Effector memory CD8-positive, alpha-beta T cell (primary cell): ENCODE results near the gene SIM1.
A peak's percentile ranks its signal among the peaks of the same experiment; 100 is the strongest.

Experiments
- ATAC-seq: fragments of 150-1000 bp; cut with Tn5 transposase; replicated peaks from 2 replicates; pipeline ENCODE4 v1.10.0; 2021; ENCODE audit warnings: mild to moderate bottlenecking, moderate library complexity
- DNase-seq, 3 experiments: peaks; one replicate each; pipeline ENCODE4 v3.0.0; 2021
- H3K27ac Mint-ChIP-seq, 2 donors: one replicate each; pipeline ENCODE4 v1.8.0; 2022; ENCODE audit warnings: mild to moderate bottlenecking in 2 of 2, mixed read lengths in 2 of 2, moderate library complexity in 2 of 2
- H3K27me3 Mint-ChIP-seq, 2 donors: one replicate each; pipeline ENCODE4 v1.8.0; 2022; ENCODE audit warnings: mixed read lengths in 2 of 2
- H3K36me3 Mint-ChIP-seq: one replicate; pipeline ENCODE4 v1.8.0; 2022; ENCODE audit warnings: mild to moderate bottlenecking, moderate library complexity, mixed read lengths; ENCODE audit not compliant: insufficient read depth
- H3K4me1 Mint-ChIP-seq, 2 donors: one replicate each; pipeline ENCODE4 v1.8.0; 2022; ENCODE audit warnings: low read depth in 2 of 2, mixed read lengths in 2 of 2
- H3K4me3 Mint-ChIP-seq, 2 donors: one replicate each; pipeline ENCODE4 v1.8.0; 2022; ENCODE audit warnings: mild to moderate bottlenecking in 2 of 2, mixed read lengths in 2 of 2, moderate library complexity in 2 of 2
- H3K9me3 Mint-ChIP-seq, 2 donors: one replicate each; pipeline ENCODE4 v1.8.0; 2022; ENCODE audit warnings: mixed read lengths in 2 of 2

Gene SIM1

GRCh38 chr6:100465701-100466409 lies 1.1 kb upstream of the SIM1 start:
- Mint-ChIP-seq H3K4me1 (peaks cover 16 to 19% of the 10 kb centered on the region in 2 donors), H3K9me3 (no peaks in the 10 kb centered on the region), H3K36me3 (peaks cover 15% of the 10 kb centered on the region), H3K27ac (no peak overlapping the region), H3K27me3 (peaks cover 0 to 80% of the 10 kb centered on the region in 2 donors), H3K4me3 (peak overlapping the region; percentile 41 to 51)
- DNase-seq (no peak), ATAC-seq (no peak)

- H3K27ac Mint-ChIP-seq: no peak overlapping the region
- H3K4me3 Mint-ChIP-seq: peak overlapping the region in 1 of 2 donors; percentile 31
- H3K27me3 Mint-ChIP-seq: peaks cover 0 to 87% of the 10 kb centered on the region in 2 donors
- ATAC-seq: no peak
- H3K9me3 Mint-ChIP-seq: no peaks in the 10 kb centered on the region
- no peak for DNase-seq
- peaks cover 16 to 19% of the 10 kb centered on the region in 2 donors for H3K4me1 Mint-ChIP-seq
- peaks cover 11% of the 10 kb centered on the region for H3K36me3 Mint-ChIP-seq
Measured at GRCh38 chr6:100464162-100464851, 414 bp downstream of the SIM1 start.

- H3K4me1 Mint-ChIP-seq: peaks cover 16 to 19% of the 10 kb centered on the region in 2 donors
- peaks cover 11% of the 10 kb centered on the region for H3K36me3 Mint-ChIP-seq
- no peak for DNase-seq
- ATAC-seq: no peak
- no peak overlapping the region for H3K27ac Mint-ChIP-seq
- H3K4me3 Mint-ChIP-seq: peak overlapping the region in 1 of 2 donors; percentile 31
- peaks cover 0 to 93% of the 10 kb centered on the region in 2 donors for H3K27me3 Mint-ChIP-seq
- no peaks in the 10 kb centered on the region for H3K9me3 Mint-ChIP-seq
Measured at GRCh38 chr6:100463630-100464161, 1.0 kb downstream of the SIM1 start.

GRCh38 chr6:100462706-100463629 lies 1.8 kb downstream of the SIM1 start:
- peak overlapping the region in 1 of 2 donors; percentile 31 for H3K4me3 Mint-ChIP-seq
- no peak overlapping the region for H3K27ac Mint-ChIP-seq
- H3K4me1 Mint-ChIP-seq: peaks cover 18 to 19% of the 10 kb centered on the region in 2 donors
- peaks cover 0 to under 1% of the 10 kb centered on the region in 2 donors for H3K9me3 Mint-ChIP-seq
- DNase-seq (no peak), ATAC-seq (no peak)
- peaks cover 15% of the 10 kb centered on the region for H3K36me3 Mint-ChIP-seq
- peaks cover 0 to 95% of the 10 kb centered on the region in 2 donors for H3K27me3 Mint-ChIP-seq

DNA sequence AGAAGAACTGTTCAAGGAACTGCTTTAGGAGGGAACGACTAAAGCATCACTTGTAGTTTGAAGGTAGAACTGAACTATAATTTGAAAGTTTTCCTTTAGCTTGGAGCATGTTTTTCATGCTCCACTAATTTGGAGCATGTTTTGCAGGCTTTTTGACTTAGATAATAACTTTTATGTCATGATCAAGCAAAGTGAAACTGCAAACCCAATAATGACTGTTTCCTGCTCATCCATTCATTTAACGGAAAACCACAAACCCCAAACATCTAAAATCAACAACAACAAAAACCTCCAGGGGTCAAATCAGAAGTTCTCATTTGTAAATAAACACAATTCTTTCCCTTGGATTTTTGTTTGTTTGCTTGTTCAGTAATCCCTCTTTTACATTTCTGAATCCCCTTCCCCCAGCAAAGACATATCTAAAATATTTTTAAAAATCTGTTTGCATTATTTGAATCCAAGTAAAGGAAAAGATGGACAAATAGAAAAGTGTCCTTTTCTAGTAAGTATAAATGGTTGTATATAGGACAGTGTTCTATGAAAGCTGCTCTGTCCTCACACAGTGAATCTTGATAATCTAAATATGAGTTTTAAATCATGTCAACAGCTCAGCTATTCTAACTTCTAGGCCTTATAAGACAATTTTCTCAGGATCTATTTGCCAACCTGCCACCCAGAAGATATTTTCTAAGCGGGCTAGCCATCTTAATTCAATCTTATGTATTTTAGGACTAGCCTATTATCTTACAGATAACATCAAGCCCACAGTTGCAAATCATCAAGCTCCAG lies 2.6 kb downstream of the SIM1 start:
- peaks cover 19% of the 10 kb centered on the region for H3K36me3 Mint-ChIP-seq
- DNase-seq: no peak
- ATAC-seq: no peak
- H3K4me1 Mint-ChIP-seq: peaks cover 16 to 19% of the 10 kb centered on the region in 2 donors
- no peak overlapping the region for H3K27ac Mint-ChIP-seq
- H3K9me3 Mint-ChIP-seq: peaks cover 0 to 3% of the 10 kb centered on the region in 2 donors
- peaks cover 0 to 95% of the 10 kb centered on the region in 2 donors for H3K27me3 Mint-ChIP-seq
- peak overlapping the region; percentile 73 for H3K4me3 Mint-ChIP-seq

- peaks cover 0 to 3% of the 10 kb centered on the region in 2 donors for H3K9me3 Mint-ChIP-seq
- peaks cover 19% of the 10 kb centered on the region for H3K36me3 Mint-ChIP-seq
- H3K4me1 Mint-ChIP-seq: peaks cover 11 to 15% of the 10 kb centered on the region in 2 donors
- H3K4me3 Mint-ChIP-seq: peak overlapping the region; percentile 73
- no peak for ATAC-seq
- peaks cover 0 to 95% of the 10 kb centered on the region in 2 donors for H3K27me3 Mint-ChIP-seq
- H3K27ac Mint-ChIP-seq: no peak overlapping the region
- no peak for DNase-seq
Measured at GRCh38 chr6:100461278-100461916, 3.3 kb downstream of the SIM1 start.

- H3K4me3 Mint-ChIP-seq: no peak overlapping the region
- DNase-seq (no peak), ATAC-seq (no peak)
- H3K9me3 Mint-ChIP-seq: peaks cover 0 to 3% of the 10 kb centered on the region in 2 donors
- no peak overlapping the region for H3K27ac Mint-ChIP-seq
- H3K27me3 Mint-ChIP-seq: peaks cover 0 to 94% of the 10 kb centered on the region in 2 donors
- peaks cover 9 to 11% of the 10 kb centered on the region in 2 donors for H3K4me1 Mint-ChIP-seq
- H3K36me3 Mint-ChIP-seq: peaks cover 19% of the 10 kb centered on the region
Measured at GRCh38 chr6:100460650-100461204, 4.0 kb downstream of the SIM1 start.

DNA sequence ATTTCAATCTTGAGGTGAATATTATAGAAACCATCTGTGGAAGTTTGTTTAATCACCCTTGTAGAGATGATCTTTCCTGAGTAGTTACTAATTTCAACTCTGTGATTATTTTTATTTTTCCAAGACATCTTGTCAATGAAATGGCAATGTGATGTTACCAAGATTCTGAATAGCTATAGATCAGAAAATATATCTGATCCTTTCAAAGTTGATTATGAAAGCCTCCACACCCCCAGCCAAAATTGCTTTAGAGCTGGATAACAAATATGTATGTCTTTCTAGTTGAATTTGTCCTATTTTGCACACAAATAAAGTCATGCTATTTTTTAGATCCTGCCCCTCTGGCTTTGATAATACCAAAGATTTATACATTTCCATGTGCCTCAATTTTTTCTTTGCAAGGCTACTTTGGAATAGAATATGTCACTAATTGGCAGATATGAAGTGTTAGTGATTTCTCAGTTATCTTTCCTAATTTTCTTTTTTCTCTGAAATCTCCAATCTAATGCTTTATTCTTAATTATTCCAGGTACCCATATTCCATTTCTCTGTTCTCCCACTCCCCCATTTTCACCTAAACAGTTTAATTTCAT lies 5.0 kb downstream of the SIM1 start:
- no peak for ATAC-seq
- peaks cover 19% of the 10 kb centered on the region for H3K36me3 Mint-ChIP-seq
- DNase-seq: no peak
- H3K9me3 Mint-ChIP-seq: peaks cover 0 to 3% of the 10 kb centered on the region in 2 donors
- no peak overlapping the region for H3K27ac Mint-ChIP-seq
- no peak overlapping the region for H3K4me3 Mint-ChIP-seq
- peaks cover 11% of the 10 kb centered on the region in 2 donors for H3K4me1 Mint-ChIP-seq
- peaks cover 0 to 83% of the 10 kb centered on the region in 2 donors for H3K27me3 Mint-ChIP-seq

- Mint-ChIP-seq H3K9me3 (peaks cover 0 to 3% of the 10 kb centered on the region in 2 donors), H3K4me1 (peaks cover 11% of the 10 kb centered on the region in 2 donors), H3K27me3 (peaks cover 0 to 80% of the 10 kb centered on the region in 2 donors), H3K4me3 (no peak overlapping the region), H3K27ac (no peak overlapping the region), H3K36me3 (peaks cover 17% of the 10 kb centered on the region)
- DNase-seq (no peak), ATAC-seq (no peak)
Measured at GRCh38 chr6:100458841-100459591, 5.7 kb downstream of the SIM1 start.

- H3K27me3 Mint-ChIP-seq: peaks cover 0 to 65% of the 10 kb centered on the region in 2 donors
- peaks cover 0 to 3% of the 10 kb centered on the region in 2 donors for H3K9me3 Mint-ChIP-seq
- no peak overlapping the region for H3K4me3 Mint-ChIP-seq
- peaks cover 11% of the 10 kb centered on the region in 2 donors for H3K4me1 Mint-ChIP-seq
- DNase-seq (no peak), ATAC-seq (no peak)
- no peak overlapping the region for H3K27ac Mint-ChIP-seq
- H3K36me3 Mint-ChIP-seq: peaks cover 7% of the 10 kb centered on the region
Measured at GRCh38 chr6:100457311-100457990, 7.3 kb downstream of the SIM1 start.

DNA sequence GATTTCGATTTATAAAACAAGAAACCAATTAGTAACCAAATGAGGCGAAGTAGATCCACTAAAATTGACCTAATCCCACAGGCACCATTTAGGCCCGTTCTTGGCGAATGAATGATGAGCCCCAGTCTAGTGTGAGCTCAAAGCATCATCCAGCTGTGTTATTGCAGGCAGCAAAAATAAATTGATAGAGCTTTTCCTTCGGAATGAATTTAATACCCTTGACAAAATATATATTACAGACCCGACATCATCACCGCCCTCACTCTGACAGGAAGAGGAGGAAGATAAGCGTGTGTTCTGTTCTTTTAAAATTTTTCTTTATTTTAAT lies 7.8 kb downstream of the SIM1 start:
- ATAC-seq: no peak

More for the DNA sequence above, 7.8 kb downstream of the SIM1 start:
- H3K36me3 Mint-ChIP-seq: peaks cover 7% of the 10 kb centered on the region
- peaks cover 0 to 3% of the 10 kb centered on the region in 2 donors for H3K9me3 Mint-ChIP-seq
- no peak for DNase-seq
- no peak overlapping the region for H3K27ac Mint-ChIP-seq
- H3K4me1 Mint-ChIP-seq: peaks cover 7 to 9% of the 10 kb centered on the region in 2 donors
- H3K27me3 Mint-ChIP-seq: peaks cover 0 to 59% of the 10 kb centered on the region in 2 donors
- no peak overlapping the region for H3K4me3 Mint-ChIP-seq
